ENCODE results near the gene GAB2. TPM values are rescaled to one million over a fixed set of nuclear protein-coding genes. Genes with fewer than 3 reads are reported as not detected.

Gene GAB2
- total RNA-seq, 2 experiments from 2014 or later: 10.7 to 11.9 TPM

GRCh38 chr11:78221396-78222315, 196.0 kb downstream of the GAB2 start:
- Histone ChIP-seq H3K4me3 (ENCODE audit: low read length) (no peak overlapping the region), H3K36me3 (ENCODE audit: insufficient read depth, low read length) (peaks cover 11% of the 10 kb centered on the region), H3K27me3 (ENCODE audit: control insufficient read depth in 1 of 2, insufficient read depth in 2 of 2, low read length in 2 of 2) (no peaks in the 10 kb centered on the region), H3K27ac (ENCODE audit: low read depth in 1 of 2, low read length in 2 of 2) (no peak overlapping the region), H3K4me1 (ENCODE audit: insufficient read depth, low read length) (peaks cover 3% of the 10 kb centered on the region), H3K9me3 (ENCODE audit: control insufficient read depth in 1 of 2, insufficient read depth in 1 of 2, low read length in 2 of 2) (no peaks in the 10 kb centered on the region)
- Mint-ChIP-seq H3K9me3 (no peaks in the 10 kb centered on the region), H3K4me1 (ENCODE audit: low read depth) (peaks cover 5% of the 10 kb centered on the region), H3K36me3 (ENCODE audit: low read depth) (peaks cover 14% of the 10 kb centered on the region), H3K4me3 (no peak overlapping the region), H3K27me3 (no peaks in the 10 kb centered on the region), H3K27ac (peak overlapping the region; percentile 5)
- POLR2A ChIA-PET: no interaction called here
- DNase-seq (no peak), ATAC-seq (ENCODE audit: poor library complexity) (no peak)
- CTCF ChIA-PET: no interaction called here
- intact Hi-C loops (cut with DNase I, micrococcal nuclease): no loop called here
- no peak for TF ChIP-seq CTCF (IDR thresholded peaks at IDR 0.05)

DNA sequence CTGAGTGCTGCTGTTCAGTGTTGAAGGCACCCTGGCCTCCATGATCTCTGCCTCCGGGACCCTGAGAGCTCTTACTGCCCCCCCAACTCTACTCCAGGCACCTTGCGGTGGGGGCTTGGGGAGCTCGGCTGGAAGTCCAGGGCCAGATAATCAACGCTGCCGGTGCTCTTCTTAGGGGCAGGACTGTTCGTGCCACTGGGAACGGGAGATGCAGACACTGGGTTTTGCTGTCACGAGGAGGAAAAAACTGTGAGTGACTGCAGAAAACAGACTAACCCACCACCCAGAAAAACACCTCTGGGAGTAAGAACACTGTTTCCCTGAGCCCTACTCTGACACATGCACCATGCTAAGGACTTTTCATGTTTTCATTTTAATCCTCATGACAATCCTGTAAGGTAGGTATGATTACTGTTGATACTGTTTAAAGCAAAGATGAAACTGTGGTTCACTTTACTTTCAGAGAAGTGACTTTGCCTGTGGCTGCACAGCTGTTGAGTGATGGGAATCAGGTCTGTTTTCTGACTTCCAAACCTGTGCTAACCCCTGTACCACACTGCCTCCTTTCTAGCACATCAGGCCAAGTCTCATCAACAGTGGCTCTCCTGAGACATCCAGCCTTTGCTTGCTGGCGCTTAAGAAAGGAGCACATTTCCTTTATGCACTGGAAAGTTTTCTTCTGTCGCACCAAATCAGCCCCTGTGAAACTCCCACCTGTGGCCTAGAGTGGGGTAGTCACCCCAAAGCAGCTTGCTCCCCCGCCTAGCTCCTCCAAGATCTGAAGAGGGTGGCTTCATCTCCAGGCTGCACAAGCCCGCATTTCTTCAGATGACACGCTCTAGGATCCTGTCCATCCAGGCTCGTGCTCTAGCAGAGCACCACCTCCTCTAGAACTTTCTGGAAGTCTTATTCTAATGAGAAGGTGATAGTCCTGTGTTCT, 197.1 kb downstream of the GAB2 start:
- peaks cover 3% of the 10 kb centered on the region for H3K4me1 ChIP-seq (ENCODE audit: insufficient read depth, low read length)
- Mint-ChIP-seq H3K27me3 (no peaks in the 10 kb centered on the region), H3K9me3 (no peaks in the 10 kb centered on the region), H3K4me1 (ENCODE audit: low read depth) (peaks cover 5% of the 10 kb centered on the region), H3K4me3 (no peak overlapping the region), H3K36me3 (ENCODE audit: low read depth) (peaks cover 20% of the 10 kb centered on the region), H3K27ac (peak overlapping the region; percentile 59)
- H3K36me3 ChIP-seq (ENCODE audit: insufficient read depth, low read length): peaks cover 11% of the 10 kb centered on the region
- H3K27me3 ChIP-seq (ENCODE audit: control insufficient read depth in 1 of 2, insufficient read depth in 2 of 2, low read length in 2 of 2): no peaks in the 10 kb centered on the region
- TF ChIP-seq CTCF (IDR thresholded peaks at IDR 0.05): no peak
- ATAC-seq (ENCODE audit: poor library complexity) (peak; percentile 17), DNase-seq (no peak)
- H3K4me3 ChIP-seq (ENCODE audit: low read length): no peak overlapping the region
- H3K9me3 ChIP-seq (ENCODE audit: control insufficient read depth in 1 of 2, insufficient read depth in 1 of 2, low read length in 2 of 2): no peaks in the 10 kb centered on the region
- ChIA-PET POLR2A (no interaction called here), CTCF (no interaction called here)
- intact Hi-C loops (cut with DNase I, micrococcal nuclease): no loop called here
- no peak overlapping the region for H3K27ac ChIP-seq (ENCODE audit: low read depth in 1 of 2, low read length in 2 of 2)

GRCh38 chr11:78219493-78220217, 198.0 kb downstream of the GAB2 start:
- peaks cover 3% of the 10 kb centered on the region for H3K4me1 ChIP-seq (ENCODE audit: insufficient read depth, low read length)
- H3K9me3 Mint-ChIP-seq: no peaks in the 10 kb centered on the region
- H3K27ac ChIP-seq (ENCODE audit: low read depth in 1 of 2, low read length in 2 of 2): no peak overlapping the region
- ChIA-PET CTCF (interaction anchor here (1.4 kb wide), 1 partner anchor 9 kb away, joined by 3 read pairs; no protein-coding TSS in a partner anchor), POLR2A (no interaction called here)
- no peaks in the 10 kb centered on the region for H3K9me3 ChIP-seq (ENCODE audit: control insufficient read depth in 1 of 2, insufficient read depth in 1 of 2, low read length in 2 of 2)
- H3K27me3 ChIP-seq (ENCODE audit: control insufficient read depth in 1 of 2, insufficient read depth in 2 of 2, low read length in 2 of 2): no peaks in the 10 kb centered on the region
- peaks cover 7% of the 10 kb centered on the region for H3K36me3 ChIP-seq (ENCODE audit: insufficient read depth, low read length)
- no peak overlapping the region for H3K4me3 Mint-ChIP-seq
- no peak for TF ChIP-seq CTCF (IDR thresholded peaks at IDR 0.05)
- peak overlapping the region; percentile 59 for H3K27ac Mint-ChIP-seq
- DNase-seq: peak in 1 of 14 experiments; percentile 14
- ATAC-seq (ENCODE audit: poor library complexity): no peak
- H3K4me3 ChIP-seq (ENCODE audit: low read length): no peak overlapping the region
- no peaks in the 10 kb centered on the region for H3K27me3 Mint-ChIP-seq
- peaks cover 5% of the 10 kb centered on the region for H3K4me1 Mint-ChIP-seq (ENCODE audit: low read depth)
- H3K36me3 Mint-ChIP-seq (ENCODE audit: low read depth): peaks cover 29% of the 10 kb centered on the region
- intact Hi-C loops (cut with DNase I, micrococcal nuclease): no loop called here

All from CD4-positive, alpha-beta T cell (primary cell).